GM12892 (cell line): ENCODE data around the gene SH3RF1.

Experiments used
- DNase-seq: peaks from one replicate; pipeline ENCODE4 v3.0.0; 2011; ENCODE audit not compliant: insufficient read length
- FAIRE-seq: peaks from 2 replicates; lab custom pipeline; 2011; peaks lifted over from hg19 to GRCh38; lab: Jason Lieb, UNC
- POLR2A ChIP-seq: IDR thresholded peaks from 2 replicates; pipeline ENCODE4 v1.6.1; 2011; ENCODE audit warnings: low read depth, low read length, control low read depth
- POLR2AphosphoS5 ChIP-seq: IDR thresholded peaks from 2 replicates; pipeline ENCODE4 v1.6.1; 2011; ENCODE audit warnings: low read depth, low read length, control low read depth
- TAF1 ChIP-seq: IDR thresholded peaks from 2 replicates; pipeline ENCODE4 v1.6.1; 2011; ENCODE audit warnings: low read depth, mild to moderate bottlenecking, control low read depth, low read length, borderline replicate concordance

SH3RF1 gene

GRCh38 chr4:169147191-169147590, 123.6 kb downstream of the SH3RF1 start:
- DNase-seq (no peak), FAIRE-seq (peak; percentile 36)
- TF ChIP-seq POLR2AphosphoS5, result no peak
- no peak for TF ChIP-seq TAF1
- no peak for TF ChIP-seq POLR2A

- DNase-seq (no peak), FAIRE-seq (no peak)
- TF ChIP-seq POLR2A, result no peak
- TF ChIP-seq POLR2AphosphoS5, result no peak
- no peak for TF ChIP-seq TAF1
Observed at GRCh38 chr4:169144061-169144600, 126.6 kb downstream of the SH3RF1 start.

GRCh38 chr4:169143335-169143734, 127.4 kb downstream of the SH3RF1 start:
- DNase-seq, result no peak
- no peak for TF ChIP-seq TAF1
- TF ChIP-seq POLR2A, result no peak
- TF ChIP-seq POLR2AphosphoS5, result no peak
- peak; percentile 17 for FAIRE-seq

GRCh38 chr4:169142906-169143305, 127.8 kb downstream of the SH3RF1 start:
- FAIRE-seq (no peak), DNase-seq (no peak)
- TF ChIP-seq TAF1 (no peak), POLR2A (no peak)

GRCh38 chr4:169142391-169142790, 128.4 kb downstream of the SH3RF1 start:
- no peak for FAIRE-seq
- no peak for TF ChIP-seq TAF1
- TF ChIP-seq POLR2AphosphoS5, result no peak
- TF ChIP-seq POLR2A, result no peak
- DNase-seq, result no peak

GRCh38 chr4:169139021-169139420, 131.7 kb downstream of the SH3RF1 start:
- no peak for FAIRE-seq
- no peak for TF ChIP-seq POLR2A
- TF ChIP-seq POLR2AphosphoS5, result no peak
- TF ChIP-seq TAF1, result no peak
- DNase-seq, result no peak

- no peak for DNase-seq
- TF ChIP-seq POLR2AphosphoS5, result no peak
- FAIRE-seq, result no peak
Observed at GRCh38 chr4:169137558-169137920, 133.2 kb downstream of the SH3RF1 start.

- no peak for FAIRE-seq
- no peak for DNase-seq
- TF ChIP-seq POLR2A (no peak), TAF1 (no peak), POLR2AphosphoS5 (no peak)
Observed at GRCh38 chr4:169136796-169137557, 133.8 kb downstream of the SH3RF1 start.

- FAIRE-seq, result no peak
- DNase-seq, result no peak
- TF ChIP-seq POLR2A (no peak), POLR2AphosphoS5 (no peak), TAF1 (no peak)
Observed at GRCh38 chr4:169136330-169136729, 134.4 kb downstream of the SH3RF1 start.

GRCh38 chr4:169135776-169136175, 135.0 kb downstream of the SH3RF1 start:
- no peak for DNase-seq
- no peak for FAIRE-seq
- no peak for TF ChIP-seq TAF1
- no peak for TF ChIP-seq POLR2AphosphoS5
- no peak for TF ChIP-seq POLR2A

- no peak for DNase-seq
- FAIRE-seq, result no peak
- TF ChIP-seq TAF1 (no peak), POLR2AphosphoS5 (no peak), POLR2A (no peak)
Observed at GRCh38 chr4:169133932-169134331, 136.8 kb downstream of the SH3RF1 start.
